HG03159 (cell line): Measurements from ENCODE around the gene BFSP1.

Source experiments
- ATAC-seq: cut with Tn5 transposase; IDR thresholded peaks from one replicate; pipeline ENCODE4 v1.9.1; 2021; ENCODE audit warnings: mild to moderate bottlenecking, moderate library complexity; ENCODE audit not compliant: unreplicated experiment

BFSP1 gene

GRCh38 chr20:17524560-17524959 is 6.6 kb downstream of the BFSP1 start:
- ATAC-seq, result no peak

GRCh38 chr20:17523326-17523725 is 7.9 kb downstream of the BFSP1 start:
- no peak for ATAC-seq

GRCh38 chr20:17522528-17522927 is 8.7 kb downstream of the BFSP1 start:
- no peak for ATAC-seq

- no peak for ATAC-seq
Measured at GRCh38 chr20:17520583-17520982, 10.6 kb downstream of the BFSP1 start.

DNA sequence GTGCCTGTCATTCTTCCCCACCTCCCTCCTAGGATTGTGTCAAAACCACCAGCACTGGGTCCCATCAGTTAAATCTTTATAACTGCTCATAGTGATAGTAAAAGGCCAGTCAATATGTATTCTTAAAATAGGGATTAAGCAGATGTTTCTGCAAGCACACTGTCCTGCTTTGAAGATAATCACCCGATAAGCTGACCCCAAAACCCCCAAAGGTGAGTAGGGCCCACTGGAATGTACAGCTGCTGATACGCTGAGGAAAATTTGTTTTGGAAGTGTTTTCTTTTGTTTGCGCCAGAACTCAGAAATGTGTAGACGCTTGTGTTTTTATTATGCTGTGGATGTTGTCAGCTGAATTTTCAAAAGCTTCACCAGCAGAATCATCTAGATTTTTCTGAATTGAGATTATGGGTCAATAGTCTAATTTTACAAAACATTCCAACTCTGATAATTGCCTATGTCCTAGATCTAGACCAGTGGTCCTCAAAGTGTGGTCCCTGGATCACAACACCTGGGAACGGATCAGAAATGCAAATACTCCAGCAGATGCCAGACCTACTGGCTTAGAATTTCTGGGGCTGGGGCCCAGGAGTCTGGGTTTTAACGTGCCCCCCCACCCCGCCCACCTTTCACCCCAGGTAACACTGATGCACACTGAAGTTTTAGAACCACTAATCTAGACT is 11.4 kb downstream of the BFSP1 start:
- ATAC-seq, result no peak

- no peak for ATAC-seq
Measured at GRCh38 chr20:17518339-17519052, 12.7 kb downstream of the BFSP1 start.

GRCh38 chr20:17515053-17515452 is 16.1 kb downstream of the BFSP1 start:
- no peak for ATAC-seq

- ATAC-seq, result no peak
Measured at GRCh38 chr20:17513939-17514338, 17.2 kb downstream of the BFSP1 start.

GRCh38 chr20:17511401-17511800 is 19.8 kb downstream of the BFSP1 start:
- no peak for ATAC-seq

- no peak for ATAC-seq
Measured at GRCh38 chr20:17510548-17510947, 20.6 kb downstream of the BFSP1 start.

- ATAC-seq, result no peak
Measured at GRCh38 chr20:17508756-17509155, 22.4 kb downstream of the BFSP1 start.

GRCh38 chr20:17507531-17507930 is 23.6 kb downstream of the BFSP1 start:
- ATAC-seq, result no peak

- ATAC-seq, result no peak
Measured at GRCh38 chr20:17507032-17507431, 24.1 kb downstream of the BFSP1 start.

DNA sequence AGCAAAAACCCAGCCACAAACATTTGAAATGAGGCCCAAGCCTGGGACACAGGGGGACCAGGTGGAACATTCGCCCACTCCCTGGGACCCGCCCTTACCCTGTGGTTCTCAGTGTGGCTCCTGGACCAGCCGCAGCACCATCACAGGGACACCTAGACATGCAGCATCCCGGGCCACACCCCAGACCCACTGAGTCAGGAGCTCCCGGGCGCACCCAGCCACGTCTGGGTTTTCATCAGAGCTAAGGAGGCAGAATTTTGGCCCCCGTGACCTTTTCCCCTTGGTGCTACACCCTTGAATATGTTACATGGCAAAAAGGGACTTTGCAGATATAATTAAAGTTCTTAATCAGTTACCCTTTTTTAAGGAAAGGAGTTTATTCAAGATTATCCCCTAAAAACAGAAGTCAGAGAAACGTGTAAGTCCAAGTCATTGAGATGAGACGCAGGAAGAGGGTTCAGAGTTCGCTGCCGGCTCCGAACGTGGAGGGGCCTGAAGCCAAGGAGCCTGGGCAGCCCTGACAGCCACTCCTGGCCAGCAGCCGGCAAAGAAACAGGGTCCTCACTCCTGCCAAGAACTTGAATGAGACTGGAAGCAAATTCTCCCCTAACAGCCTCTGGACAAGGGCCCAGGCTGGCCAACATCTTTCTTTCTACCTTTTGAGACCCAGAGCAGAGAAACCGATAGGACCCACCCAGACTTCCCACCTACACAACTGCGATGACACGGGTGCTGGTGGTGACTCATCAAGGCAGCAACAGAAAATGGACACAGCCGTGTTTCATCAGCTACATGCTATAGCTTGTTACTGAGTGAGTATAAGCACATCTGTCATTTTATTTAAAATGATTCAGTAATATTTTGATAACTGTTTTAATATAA is 25.3 kb downstream of the BFSP1 start:
- no peak for ATAC-seq

DNA sequence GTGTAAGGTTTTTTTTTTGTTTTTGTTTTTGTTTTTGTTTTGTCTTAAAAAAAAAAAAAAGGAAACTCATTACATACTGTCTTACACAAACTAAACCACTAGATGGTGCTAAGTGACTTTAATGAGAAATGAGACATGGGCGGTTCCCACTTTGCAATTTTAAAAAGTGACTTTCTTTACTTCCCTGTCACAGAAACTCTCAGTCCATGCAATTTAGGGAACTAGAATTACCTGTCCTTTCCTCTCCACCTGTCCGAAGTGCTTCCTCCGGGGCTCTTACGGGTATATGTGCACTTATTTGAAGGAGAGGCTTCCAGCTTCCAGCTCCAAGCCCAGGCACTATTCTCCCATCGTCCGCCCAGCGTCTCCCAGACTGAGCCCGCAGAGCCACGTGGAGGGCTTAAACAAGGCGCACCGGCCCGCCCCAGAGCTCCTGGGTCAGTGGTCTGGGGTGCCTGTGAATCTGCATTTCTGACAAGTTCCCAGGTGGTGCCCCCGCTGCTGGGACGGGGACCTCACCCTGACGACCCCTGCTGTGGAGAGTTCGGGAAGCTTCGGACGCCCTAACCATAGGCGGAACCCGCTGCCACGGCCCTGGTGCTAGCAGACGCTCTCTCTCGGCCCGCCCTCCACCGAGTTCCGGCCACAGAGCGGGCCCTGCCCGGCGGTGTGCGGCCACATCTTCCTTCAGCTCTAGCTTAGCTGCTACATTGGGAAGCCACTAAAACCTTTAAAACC is 26.1 kb downstream of the BFSP1 start:
- ATAC-seq, result peak; percentile 72

- peak; percentile 19 for ATAC-seq
Measured at GRCh38 chr20:17504066-17504897, 26.9 kb downstream of the BFSP1 start.

GRCh38 chr20:17503301-17504065 is 27.7 kb downstream of the BFSP1 start:
- no peak for ATAC-seq

DNA sequence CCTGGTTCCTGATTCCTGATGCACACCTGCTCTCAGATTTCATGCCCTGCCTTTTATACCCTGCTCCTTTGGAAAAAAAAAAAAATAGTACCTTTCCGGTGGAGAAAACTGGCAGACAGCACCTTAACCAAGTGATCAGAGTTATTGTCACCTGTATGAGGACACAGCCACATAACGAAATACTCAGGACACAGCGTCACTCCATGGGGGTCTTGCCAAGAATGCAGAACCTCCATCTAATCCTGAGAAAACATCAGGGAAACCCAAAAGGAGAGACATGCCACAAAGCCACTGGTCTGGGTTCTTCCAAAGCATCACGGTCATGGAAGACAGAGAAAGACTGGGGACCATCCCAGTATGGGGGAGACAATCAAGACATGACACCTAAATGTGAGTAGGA is 29.1 kb downstream of the BFSP1 start:
- no peak for ATAC-seq

DNA sequence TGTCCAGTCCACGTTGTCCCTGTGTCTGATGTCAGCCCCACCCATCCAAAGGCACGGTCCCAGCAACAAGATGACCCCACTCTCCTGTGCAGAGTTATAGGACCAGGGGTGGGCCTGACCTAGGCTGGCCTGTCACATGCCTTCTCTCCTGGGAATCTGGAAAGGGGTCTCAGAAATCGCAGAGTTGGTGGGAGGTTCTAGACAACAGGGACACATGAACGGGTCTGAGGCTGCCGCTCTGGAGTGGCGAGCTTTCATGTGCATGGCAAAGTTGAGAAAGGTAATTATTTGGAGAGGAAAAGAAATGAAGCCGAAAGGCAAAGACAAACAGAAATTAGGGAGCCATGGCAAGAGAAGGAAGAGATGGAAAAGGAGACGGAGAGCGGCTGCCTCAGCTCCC is 29.5 kb downstream of the BFSP1 start:
- ATAC-seq, result no peak
